HG03354 (cell line): ENCODE measurements around the gene SGO2.
"Not testable (repeated sequence)": the region's sequence is repeated elsewhere in the genome, so short reads cannot be mapped to it uniquely, and the experiment has no call there.

Experiments used
- ATAC-seq: cut with Tn5 transposase; IDR thresholded peaks from one replicate; pipeline ENCODE4 v1.9.1; 2021; ENCODE audit warnings: mild to moderate bottlenecking; ENCODE audit not compliant: unreplicated experiment, poor library complexity, severe bottlenecking

The SGO2 gene

GRCh38 chr2:200509612-200510433, 16.2 kb upstream of the SGO2 start, which contains the start of gene KCTD18:
KCTD18 (minus strand) TSS chr2:200510068; CDS start chr2:200507016, 3,052 bp downstream.
- peak; percentile 99 for ATAC-seq

GRCh38 chr2:200515155-200515554, 10.9 kb upstream of the SGO2 start:
- ATAC-seq, result no peak

GRCh38 chr2:200523158-200523557, 2.8 kb upstream of the SGO2 start:
- no peak for ATAC-seq

GRCh38 chr2:200523604-200524003, 2.4 kb upstream of the SGO2 start:
- no peak for ATAC-seq

GRCh38 chr2:200525066-200525465, 941 bp upstream of the SGO2 start:
- no peak for ATAC-seq

- ATAC-seq, result no peak
Observed at GRCh38 chr2:200525551-200525881, 491 bp upstream of the SGO2 start.

- no peak for ATAC-seq
Observed at GRCh38 chr2:200528228-200528627, 2.2 kb downstream of the SGO2 start.

- no peak for ATAC-seq
Observed at GRCh38 chr2:200533754-200534153, 7.7 kb downstream of the SGO2 start.

- ATAC-seq, result no peak
Observed at GRCh38 chr2:200534572-200534971, 8.6 kb downstream of the SGO2 start.

- ATAC-seq, result no peak
Observed at GRCh38 chr2:200538139-200538538, 12.1 kb downstream of the SGO2 start.

GRCh38 chr2:200540793-200541192, 14.8 kb downstream of the SGO2 start:
- ATAC-seq, result no peak

GRCh38 chr2:200566596-200566995, 40.6 kb downstream of the SGO2 start:
- ATAC-seq, result not testable (repeated sequence)

GRCh38 chr2:200567932-200568331, 41.9 kb downstream of the SGO2 start:
- no peak for ATAC-seq

- no peak for ATAC-seq
Observed at GRCh38 chr2:200575957-200576356, 50.0 kb downstream of the SGO2 start.

GRCh38 chr2:200577027-200577426, 51.0 kb downstream of the SGO2 start:
- ATAC-seq, result no peak

- peak; percentile 64 for ATAC-seq
Observed at GRCh38 chr2:200578778-200579177, 52.8 kb downstream of the SGO2 start.

GRCh38 chr2:200584639-200585038, 58.6 kb downstream of the SGO2 start:
- ATAC-seq, result no peak

- ATAC-seq, result no peak
Observed at GRCh38 chr2:200585340-200585729, 59.3 kb downstream of the SGO2 start.

GRCh38 chr2:200585730-200586643, 60.0 kb downstream of the SGO2 start, which contains the start of gene AOX1:
AOX1 (plus strand) TSS chr2:200586014; CDS start chr2:200586109, 95 bp downstream.
- no peak for ATAC-seq

- no peak for ATAC-seq
Observed at GRCh38 chr2:200586644-200586975, 60.6 kb downstream of the SGO2 start.
